AG04449 (cell line): ENCODE results near the gene RNASE3.

Source experiments
- CTCF ChIA-PET: fragments of 350-600 bp; formaldehyde crosslinking; extraction: SDS; loops from one replicate; lab custom pipeline; 2021; ENCODE audit warnings: antibody characterized with exemption; lab: Yijun Ruan, JAX
- POLR2A ChIA-PET: fragments of 400-600, 350-600 bp; formaldehyde crosslinking; extraction: SDS; loops from one replicate; lab custom pipeline; 2020; ENCODE audit warnings: antibody characterized with exemption, inconsistent platforms; lab: Yijun Ruan, JAX
- DNase-seq: peaks from one replicate; pipeline ENCODE4 v3.0.0-alpha.2; 2010; ENCODE audit warnings: low read depth, low spot score
- H3K4me3 ChIP-seq: 2 replicates; pipeline ENCODE4 v1.5.1; 2011; ENCODE audit warnings: low read depth, mild to moderate bottlenecking, control low read depth, low read length
- TF ChIP-seq, protein P1 (sequence below): IDR thresholded peaks from one replicate; pipeline ENCODE4 v1.5.1; 2011; ENCODE audit warnings: mild to moderate bottlenecking, moderate library complexity, low read length, control low read depth, inconsistent platforms; ENCODE audit not compliant: insufficient read depth; ENCODE audit errors: missing control alignments

Gene RNASE3

DNA sequence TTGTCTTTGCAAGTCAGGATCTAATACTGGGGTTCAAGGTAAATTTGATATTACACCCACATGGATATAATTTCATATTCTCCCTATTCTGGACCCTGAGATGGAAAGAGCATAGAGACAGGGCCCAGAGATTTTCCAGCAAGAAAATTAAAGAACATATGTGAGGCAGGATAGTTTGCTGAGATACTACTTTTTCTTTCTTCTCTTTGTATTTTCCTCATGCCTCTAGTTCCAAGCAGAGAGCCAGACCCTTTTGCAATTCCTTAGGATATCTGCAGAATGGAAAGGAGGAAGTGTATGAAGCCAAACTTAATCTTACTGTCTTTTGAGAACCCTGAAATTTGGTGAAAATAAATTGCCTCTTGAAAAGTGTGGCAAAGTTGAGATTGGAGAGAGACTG lies 34.0 kb upstream of the RNASE3 start:
- no peak overlapping the region for H3K4me3 ChIP-seq
- TF ChIP-seq, protein P1, sequence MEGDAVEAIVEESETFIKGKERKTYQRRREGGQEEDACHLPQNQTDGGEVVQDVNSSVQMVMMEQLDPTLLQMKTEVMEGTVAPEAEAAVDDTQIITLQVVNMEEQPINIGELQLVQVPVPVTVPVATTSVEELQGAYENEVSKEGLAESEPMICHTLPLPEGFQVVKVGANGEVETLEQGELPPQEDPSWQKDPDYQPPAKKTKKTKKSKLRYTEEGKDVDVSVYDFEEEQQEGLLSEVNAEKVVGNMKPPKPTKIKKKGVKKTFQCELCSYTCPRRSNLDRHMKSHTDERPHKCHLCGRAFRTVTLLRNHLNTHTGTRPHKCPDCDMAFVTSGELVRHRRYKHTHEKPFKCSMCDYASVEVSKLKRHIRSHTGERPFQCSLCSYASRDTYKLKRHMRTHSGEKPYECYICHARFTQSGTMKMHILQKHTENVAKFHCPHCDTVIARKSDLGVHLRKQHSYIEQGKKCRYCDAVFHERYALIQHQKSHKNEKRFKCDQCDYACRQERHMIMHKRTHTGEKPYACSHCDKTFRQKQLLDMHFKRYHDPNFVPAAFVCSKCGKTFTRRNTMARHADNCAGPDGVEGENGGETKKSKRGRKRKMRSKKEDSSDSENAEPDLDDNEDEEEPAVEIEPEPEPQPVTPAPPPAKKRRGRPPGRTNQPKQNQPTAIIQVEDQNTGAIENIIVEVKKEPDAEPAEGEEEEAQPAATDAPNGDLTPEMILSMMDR, result no peak
- ChIA-PET POLR2A (no interaction called here), CTCF (interaction anchor here (0.7 to 3.8 kb wide), 23 partner anchors 9 to 251 kb away, joined by 3 to 72 read pairs (median 7); no protein-coding TSS in a partner anchor)
- DNase-seq, result no peak

DNA sequence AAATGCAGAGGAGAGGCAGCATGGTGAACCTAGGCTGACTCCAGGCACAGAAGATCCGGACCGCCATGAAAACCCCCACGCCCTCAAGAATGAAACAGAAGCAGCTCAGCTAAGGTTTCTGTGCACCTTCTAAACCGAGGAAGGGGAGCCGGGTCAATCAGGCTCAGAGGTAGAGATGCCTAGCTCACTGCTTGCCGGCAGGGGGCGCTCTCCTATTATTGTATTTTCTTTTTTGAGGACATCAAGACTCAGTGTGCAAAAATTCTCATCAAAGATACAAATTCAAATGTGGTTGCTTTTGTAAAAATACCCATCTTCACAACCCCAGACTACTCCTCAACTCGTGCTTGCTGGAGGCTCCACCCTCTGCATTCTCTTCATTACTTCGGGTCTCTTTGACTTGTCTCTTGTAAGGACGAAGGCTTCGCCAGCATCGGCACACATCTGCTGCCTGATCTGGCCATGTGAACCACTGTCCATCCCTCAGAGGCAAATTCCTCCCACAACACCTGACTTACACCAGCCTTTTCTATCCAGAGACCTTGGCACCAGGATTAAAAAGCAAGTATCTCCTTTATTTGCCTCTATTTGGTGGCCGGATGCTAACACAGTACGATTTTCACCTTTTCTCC lies 33.4 kb upstream of the RNASE3 start:
- TF ChIP-seq, protein P1, result peak; percentile 71
- CTCF ChIA-PET, result interaction anchor here (0.7 to 3.7 kb wide), 20 partner anchors 9 to 251 kb away, joined by 3 to 72 read pairs (median 6); no protein-coding TSS in a partner anchor
- no peak overlapping the region for H3K4me3 ChIP-seq
- POLR2A ChIA-PET, result no interaction called here
- DNase-seq, result no peak

DNA sequence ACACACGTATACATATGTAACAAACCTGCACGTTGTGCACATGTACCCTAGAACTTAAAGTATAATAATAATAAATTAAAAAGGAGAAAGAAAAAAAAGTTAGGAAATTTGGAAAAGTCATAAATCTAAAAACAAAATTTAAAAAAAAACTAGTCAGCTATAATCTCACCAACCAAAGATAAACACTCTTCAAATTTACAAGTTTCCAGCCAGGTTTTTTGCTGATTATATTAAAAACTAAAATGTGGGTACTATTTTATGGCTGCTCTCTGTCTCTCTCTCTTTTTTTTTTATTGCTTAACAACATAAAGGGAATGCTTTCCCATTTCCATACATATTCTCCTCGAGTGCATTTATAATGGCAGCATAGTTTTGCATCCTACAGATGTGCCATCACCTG lies 25.0 kb upstream of the RNASE3 start:
- ChIA-PET POLR2A (no interaction called here), CTCF (interaction anchor here (1.3 to 2.3 kb wide), 3 partner anchors 17 to 105 kb away, joined by 3 to 8 read pairs (median 6); no protein-coding TSS in a partner anchor)
- TF ChIP-seq, protein P1, result no peak
- DNase-seq, result no peak
- H3K4me3 ChIP-seq, result no peak overlapping the region

DNA sequence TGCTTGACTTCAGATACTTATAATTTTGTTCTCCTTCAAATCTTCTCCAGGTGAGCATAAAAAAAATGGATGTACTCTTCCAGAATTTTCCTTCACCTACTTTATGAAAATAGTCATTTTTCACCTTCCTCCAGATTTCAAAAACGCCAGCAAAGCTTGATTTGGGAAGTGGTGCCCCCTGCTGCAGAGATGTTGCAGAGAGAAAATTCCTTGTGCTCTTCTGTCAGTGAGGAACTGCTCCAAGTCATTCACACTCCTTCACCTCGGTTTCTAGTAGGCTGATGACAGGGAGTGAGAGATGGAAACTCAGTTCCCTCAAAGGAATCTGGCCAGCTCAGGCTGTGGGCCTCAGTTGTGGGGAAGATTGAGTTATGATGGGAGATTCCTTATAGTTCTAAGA lies 24.2 kb upstream of the RNASE3 start:
- CTCF ChIA-PET, result interaction anchor here (1.2 to 4.4 kb wide), 6 partner anchors 9 to 175 kb away, joined by 3 to 35 read pairs (median 5); no protein-coding TSS in a partner anchor
- POLR2A ChIA-PET, result no interaction called here
- DNase-seq, result no peak
- TF ChIP-seq, protein P1, result peak; percentile 19
- H3K4me3 ChIP-seq, result no peak overlapping the region

DNA sequence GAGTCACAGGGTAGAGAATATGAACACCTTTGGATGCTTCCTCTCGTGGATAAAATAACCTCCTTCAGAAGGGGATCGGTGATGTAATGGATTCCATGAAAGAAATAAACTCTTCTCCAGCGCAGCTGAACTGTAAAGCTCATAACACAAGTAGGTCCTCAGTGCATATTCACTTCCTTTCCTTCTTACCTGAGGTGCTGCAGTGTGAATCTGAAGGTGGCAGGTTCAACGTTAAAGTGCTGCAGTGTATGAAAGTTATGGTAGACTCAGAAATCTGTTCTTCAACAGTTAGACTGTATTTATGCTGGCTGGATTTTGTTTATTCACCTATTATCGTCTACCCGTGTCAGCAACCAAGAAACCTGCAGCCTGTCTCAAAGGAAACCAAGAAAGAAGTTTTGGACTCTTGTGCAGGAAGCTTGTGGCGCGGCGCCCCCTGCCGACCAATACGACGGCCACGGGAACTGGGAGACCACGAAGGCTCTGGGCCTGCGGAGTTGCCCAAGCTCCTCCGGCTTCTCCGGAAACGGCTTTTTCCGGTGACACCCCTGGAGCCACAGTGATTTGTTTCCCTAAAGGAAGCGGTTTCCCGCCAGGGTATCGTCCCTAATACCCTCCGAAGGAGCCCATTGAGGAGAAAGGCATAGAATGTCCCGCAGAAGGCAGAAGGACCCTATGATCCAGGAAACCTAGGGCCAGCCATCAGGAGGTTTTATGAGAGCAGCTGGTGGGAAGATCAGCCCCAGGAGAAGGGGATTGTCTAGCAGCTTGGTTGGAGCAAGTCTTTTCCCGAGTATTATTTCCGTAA lies 17.6 kb upstream of the RNASE3 start:
- ChIA-PET POLR2A (no interaction called here), CTCF (interaction anchor here (0.7 to 2.9 kb wide), 11 partner anchors 15 to 182 kb away, joined by 3 to 20 read pairs (median 4); no protein-coding TSS in a partner anchor)
- DNase-seq, result no peak
- H3K4me3 ChIP-seq, result no peak overlapping the region; the same call in 1 of the 2 replicates
- TF ChIP-seq, protein P1, result peak; percentile 79

DNA sequence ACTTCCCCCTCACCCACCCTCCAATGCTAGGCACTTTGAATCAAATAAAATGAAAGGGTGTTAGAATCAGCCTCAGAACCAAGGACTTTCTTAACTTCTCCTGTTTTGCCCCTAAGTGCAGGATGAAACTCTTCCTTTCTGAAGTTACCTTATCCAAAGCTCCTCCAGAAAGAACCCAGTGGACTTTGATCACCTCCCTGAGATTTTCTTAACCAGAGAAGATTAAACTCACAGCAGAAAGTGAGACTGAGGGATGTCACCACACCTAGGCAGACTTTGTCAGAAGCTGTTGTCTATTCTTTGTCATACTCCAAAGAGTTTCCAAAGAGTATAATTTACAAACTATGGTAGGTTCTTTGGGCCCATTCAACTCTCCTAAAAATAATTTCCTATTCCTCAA lies 14.2 kb upstream of the RNASE3 start:
- TF ChIP-seq, protein P1, result no peak
- no peak for DNase-seq
- POLR2A ChIA-PET, result no interaction called here
- CTCF ChIA-PET, result interaction anchor here (1.3 to 1.5 kb wide), 2 partner anchors 19 to 181 kb away, joined by 3 to 5 read pairs; no protein-coding TSS in a partner anchor
- no peak overlapping the region for H3K4me3 ChIP-seq
